SK-N-SH treated with all-trans-retinoic acid at 6 μM for 48 hours (cell line): ENCODE results near the gene MAPKAPK2.

Experiments used
- ATAC-seq: fragments of 200-7000 bp; cut with Tn5 transposase; 3 replicates; pipeline ENCODE4 v1.9.1; 2020; ENCODE audit warnings: mild to moderate bottlenecking, moderate library complexity
- ARNTL ChIP-seq: fragments of 450-650 bp; formaldehyde crosslinking; IDR thresholded peaks from 2 replicates; pipeline ENCODE4 v1.5.0; 2020; ENCODE audit warnings: low read depth, mild to moderate bottlenecking, moderate library complexity, borderline replicate concordance
- BACH2 ChIP-seq: fragments of 250-450 bp; sonication (Bioruptor Pico); IDR thresholded peaks from 2 replicates; pipeline ENCODE4 v1.9.0; 2021; ENCODE audit warnings: mild to moderate bottlenecking, borderline replicate concordance
- CSDC2 ChIP-seq: fragments of 250-450 bp; sonication (Bioruptor Pico); IDR thresholded peaks from 2 replicates; pipeline ENCODE4 v1.5.0; 2020; ENCODE audit warnings: mild to moderate bottlenecking, moderate library complexity
- CSRNP3 ChIP-seq: fragments of 250-450 bp; sonication (Bioruptor Pico); IDR thresholded peaks from 2 replicates; pipeline ENCODE4 v1.5.1; 2021; ENCODE audit warnings: mild to moderate bottlenecking, moderate library complexity
- ESRRG ChIP-seq: fragments of 250-450 bp; sonication (Bioruptor Pico); IDR thresholded peaks from 2 replicates; pipeline ENCODE4 v1.6.1; 2021; ENCODE audit warnings: mild to moderate bottlenecking
- GLIS3 ChIP-seq: fragments of 250-450 bp; sonication (Bioruptor Pico); IDR thresholded peaks from 2 replicates; pipeline ENCODE4 v1.5.0; 2020; ENCODE audit warnings: mild to moderate bottlenecking, moderate library complexity
- ISL1 ChIP-seq: fragments of 250-450 bp; sonication (Bioruptor Pico); IDR thresholded peaks from 2 replicates; pipeline ENCODE4 v2.1.2; 2022; ENCODE audit warnings: mild to moderate bottlenecking, moderate library complexity
- OSR1 ChIP-seq: fragments of 250-450 bp; sonication (Bioruptor Pico); IDR thresholded peaks from 2 replicates; pipeline ENCODE4 v1.8.0; 2022; ENCODE audit warnings: moderate library complexity, mild to moderate bottlenecking, inconsistent platforms
- PATZ1 ChIP-seq: fragments of 250-450 bp; sonication (Bioruptor Pico); IDR thresholded peaks from 2 replicates; pipeline ENCODE4 v1.8.0; 2020; ENCODE audit warnings: mild to moderate bottlenecking, moderate library complexity, borderline replicate concordance
- POU6F1 ChIP-seq: fragments of 250-450 bp; sonication (Bioruptor Pico); IDR thresholded peaks from 2 replicates; pipeline ENCODE4 v1.8.0; 2021; ENCODE audit warnings: low read depth, mild to moderate bottlenecking, moderate library complexity, borderline replicate concordance
- PPARA ChIP-seq: fragments of 250-450 bp; sonication (Bioruptor Pico); IDR thresholded peaks from 2 replicates; pipeline ENCODE4 v1.5.0; 2020; ENCODE audit warnings: mild to moderate bottlenecking, borderline replicate concordance
- SNAI2 ChIP-seq: fragments of 250-450 bp; sonication (Bioruptor Pico); IDR thresholded peaks from 2 replicates; pipeline ENCODE4 v1.5.0; 2020; ENCODE audit warnings: mild to moderate bottlenecking, moderate library complexity
- TCF4 ChIP-seq: fragments of 250-450 bp; sonication (Bioruptor Pico); IDR thresholded peaks from 2 replicates; pipeline ENCODE4 v1.8.0; 2021; ENCODE audit warnings: mild to moderate bottlenecking, moderate library complexity, borderline replicate concordance
- ZC3H10 ChIP-seq: fragments of 250-450 bp; sonication (Bioruptor Pico); IDR thresholded peaks from 2 replicates; pipeline ENCODE4 v1.5.1; 2021; ENCODE audit warnings: mild to moderate bottlenecking, moderate library complexity
- ZFP3 ChIP-seq: fragments of 250-450 bp; sonication (Bioruptor Pico); IDR thresholded peaks from 2 replicates; pipeline ENCODE4 v1.5.0; 2020; ENCODE audit warnings: mild to moderate bottlenecking, moderate library complexity
- ZFP30 ChIP-seq: fragments of 450-650 bp; formaldehyde crosslinking; IDR thresholded peaks from 2 replicates; pipeline ENCODE4 v1.5.0; 2022; ENCODE audit warnings: mild to moderate bottlenecking, moderate library complexity
- ZNF70 ChIP-seq: fragments of 450-650 bp; formaldehyde crosslinking; IDR thresholded peaks from 2 replicates; pipeline ENCODE4 v1.5.0; 2020; ENCODE audit warnings: mild to moderate bottlenecking, moderate library complexity
- ZNF8 ChIP-seq: fragments of 450-650 bp; formaldehyde crosslinking; IDR thresholded peaks from 2 replicates; pipeline ENCODE4 v1.5.0; 2020; ENCODE audit warnings: mild to moderate bottlenecking, moderate library complexity

MAPKAPK2 gene

DNA sequence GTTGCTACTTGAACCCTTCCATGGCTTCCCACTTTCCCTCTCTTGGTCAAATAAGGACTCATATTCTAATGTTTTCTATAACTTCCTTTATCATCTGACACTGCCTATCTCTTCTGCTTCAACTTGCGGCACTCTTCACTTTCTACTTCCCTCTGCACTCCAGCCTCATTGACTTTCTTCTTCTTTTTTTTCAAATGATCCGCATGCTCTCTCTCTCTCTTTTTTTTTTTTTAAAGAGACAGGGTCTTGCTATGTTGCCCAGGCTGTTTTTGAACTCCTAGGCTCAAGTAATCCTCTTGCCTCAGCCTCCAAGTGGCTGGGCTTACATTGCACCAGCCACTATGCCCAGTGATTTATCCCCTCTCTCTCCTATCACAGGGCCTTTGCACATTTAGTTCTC is 94.9 kb downstream of the MAPKAPK2 start:
- TF ChIP-seq ZNF70 (CRISPR knock-in tag) (no peak), ARNTL (CRISPR knock-in tag) (no peak), SNAI2 (CRISPR knock-in tag) (no peak), OSR1 (CRISPR knock-in tag) (no peak), ISL1 (CRISPR knock-in tag) (no peak), CSDC2 (CRISPR knock-in tag) (no peak), ESRRG (no peak), GLIS3 (CRISPR knock-in tag) (no peak), PPARA (no peak), ZFP30 (no peak), POU6F1 (CRISPR knock-in tag) (no peak), PATZ1 (no peak)
- no peak for ATAC-seq

- ATAC-seq: no peak
- TF ChIP-seq ZFP3 (CRISPR knock-in tag) (no peak), ZC3H10 (no peak)
Measured at GRCh38 chr1:206782448-206782847, 97.7 kb downstream of the MAPKAPK2 start.

GRCh38 chr1:206783506-206783905 is 98.8 kb downstream of the MAPKAPK2 start:
- no peak for ATAC-seq

More at GRCh38 chr1:206783506-206783905, 98.8 kb downstream of the MAPKAPK2 start:
- TF ChIP-seq PPARA (no peak), BACH2 (CRISPR knock-in tag) (no peak), ZFP30 (no peak), GLIS3 (CRISPR knock-in tag) (no peak), CSRNP3 (CRISPR knock-in tag) (no peak), ISL1 (CRISPR knock-in tag) (no peak), TCF4 (CRISPR knock-in tag) (no peak), ZNF8 (no peak), ESRRG (no peak), CSDC2 (CRISPR knock-in tag) (no peak), ZFP3 (CRISPR knock-in tag) (no peak), POU6F1 (CRISPR knock-in tag) (no peak)
